ENCODE results near the gene CMC4.

DNA sequence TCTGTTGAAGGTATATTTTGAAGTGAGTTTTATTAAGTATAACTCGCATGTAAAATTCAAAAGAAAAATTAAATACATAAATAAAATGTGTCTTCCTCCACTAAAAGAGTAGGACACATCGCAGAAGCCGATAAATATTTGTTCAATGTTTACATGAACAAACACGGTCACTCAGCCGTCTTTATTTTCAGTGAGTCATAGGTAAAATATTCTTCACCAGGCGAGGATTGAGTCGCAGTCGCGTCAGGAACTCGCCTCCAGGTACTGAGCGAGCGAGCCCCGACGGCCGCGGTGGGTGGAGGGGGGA lies 44.6 kb downstream of the CMC4 start:
- TF ChIP-seq POLR2A (IDR thresholded peaks at IDR 0.05; ENCODE audit: low read depth, low read length), result no peak
- TF ChIP-seq, protein P1, sequence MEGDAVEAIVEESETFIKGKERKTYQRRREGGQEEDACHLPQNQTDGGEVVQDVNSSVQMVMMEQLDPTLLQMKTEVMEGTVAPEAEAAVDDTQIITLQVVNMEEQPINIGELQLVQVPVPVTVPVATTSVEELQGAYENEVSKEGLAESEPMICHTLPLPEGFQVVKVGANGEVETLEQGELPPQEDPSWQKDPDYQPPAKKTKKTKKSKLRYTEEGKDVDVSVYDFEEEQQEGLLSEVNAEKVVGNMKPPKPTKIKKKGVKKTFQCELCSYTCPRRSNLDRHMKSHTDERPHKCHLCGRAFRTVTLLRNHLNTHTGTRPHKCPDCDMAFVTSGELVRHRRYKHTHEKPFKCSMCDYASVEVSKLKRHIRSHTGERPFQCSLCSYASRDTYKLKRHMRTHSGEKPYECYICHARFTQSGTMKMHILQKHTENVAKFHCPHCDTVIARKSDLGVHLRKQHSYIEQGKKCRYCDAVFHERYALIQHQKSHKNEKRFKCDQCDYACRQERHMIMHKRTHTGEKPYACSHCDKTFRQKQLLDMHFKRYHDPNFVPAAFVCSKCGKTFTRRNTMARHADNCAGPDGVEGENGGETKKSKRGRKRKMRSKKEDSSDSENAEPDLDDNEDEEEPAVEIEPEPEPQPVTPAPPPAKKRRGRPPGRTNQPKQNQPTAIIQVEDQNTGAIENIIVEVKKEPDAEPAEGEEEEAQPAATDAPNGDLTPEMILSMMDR (conservative IDR thresholded peaks at IDR 0.05; ENCODE audit: low read depth, low read length), result no peak
- TF ChIP-seq MAZ (IDR thresholded peaks at IDR 0.05; ENCODE audit: borderline replicate concordance, low read depth, low read length), result no peak
- TF ChIP-seq, protein P2, sequence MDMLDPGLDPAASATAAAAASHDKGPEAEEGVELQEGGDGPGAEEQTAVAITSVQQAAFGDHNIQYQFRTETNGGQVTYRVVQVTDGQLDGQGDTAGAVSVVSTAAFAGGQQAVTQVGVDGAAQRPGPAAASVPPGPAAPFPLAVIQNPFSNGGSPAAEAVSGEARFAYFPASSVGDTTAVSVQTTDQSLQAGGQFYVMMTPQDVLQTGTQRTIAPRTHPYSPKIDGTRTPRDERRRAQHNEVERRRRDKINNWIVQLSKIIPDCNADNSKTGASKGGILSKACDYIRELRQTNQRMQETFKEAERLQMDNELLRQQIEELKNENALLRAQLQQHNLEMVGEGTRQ (IDR thresholded peaks at IDR 0.05; ENCODE audit: low read depth, low read length), result no peak
- TF ChIP-seq BHLHE40 (IDR thresholded peaks at IDR 0.05; ENCODE audit: low read depth, low read length), result no peak
